Fibroblast of skin of left biceps (primary cell): ENCODE measurements around the gene ZNF783.

Experiments used
- DNase-seq, 2 experiments: peaks; one replicate each; pipeline ENCODE4 v3.0.0-alpha.2; 2013; ENCODE audit warnings: low read depth in 2 of 2

ZNF783 gene

DNA sequence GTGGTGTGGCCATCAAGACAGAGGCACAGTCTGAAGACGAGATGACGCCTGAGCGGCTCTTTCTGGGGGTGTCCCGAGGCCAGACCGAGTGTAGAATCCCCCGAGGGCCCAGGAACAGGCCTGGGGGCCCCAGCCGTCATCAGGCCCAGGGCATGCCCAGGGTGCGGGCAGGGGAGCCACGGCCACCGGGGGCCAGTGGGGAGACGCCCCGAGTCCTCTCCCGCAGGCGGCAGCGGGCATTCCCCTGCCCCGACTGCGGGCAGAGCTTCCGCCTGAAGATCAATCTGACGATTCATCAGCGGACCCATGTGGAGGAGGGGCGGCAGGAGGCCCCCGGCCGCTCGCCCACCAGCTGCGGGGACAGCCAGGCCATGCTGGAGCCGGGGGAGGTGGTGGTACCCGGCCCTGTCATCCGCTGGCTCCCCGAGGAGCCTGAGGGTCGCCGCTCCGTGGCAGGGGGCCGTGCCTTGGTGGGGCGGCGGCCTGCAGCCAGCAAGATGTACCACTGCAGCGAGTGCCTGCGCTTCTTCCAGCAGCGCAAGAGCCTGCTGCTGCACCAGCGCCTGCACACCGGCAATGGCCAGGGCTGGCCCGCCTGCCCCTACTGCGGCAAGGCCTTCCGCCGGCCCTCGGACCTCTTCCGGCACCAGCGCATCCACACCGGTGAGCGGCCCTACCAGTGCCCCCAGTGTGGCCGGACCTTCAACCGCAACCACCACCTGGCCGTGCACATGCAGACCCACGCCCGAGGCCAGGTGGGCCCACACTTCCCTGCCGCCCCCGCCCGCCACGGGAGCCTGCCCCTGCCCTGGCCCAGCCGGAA lies 19.7 kb downstream of the ZNF783 start:
- DNase-seq = no peak

DNA sequence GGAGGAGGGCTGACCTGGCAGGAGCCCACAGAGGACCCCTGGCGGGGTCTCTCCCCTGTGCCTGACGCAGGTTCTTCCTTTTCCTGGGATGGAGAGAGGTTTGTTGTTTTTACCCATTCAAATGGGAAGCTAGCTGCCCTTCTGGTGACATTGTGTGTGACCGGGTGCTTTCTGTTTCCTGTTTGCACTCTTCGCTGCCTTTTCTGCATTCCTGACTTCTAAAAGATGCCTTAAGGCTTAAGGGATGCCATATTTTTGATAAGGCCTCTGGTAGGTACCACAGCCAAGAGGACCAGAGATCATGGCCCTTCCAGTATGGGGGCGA lies 20.3 kb downstream of the ZNF783 start:
- DNase-seq = no peak

DNA sequence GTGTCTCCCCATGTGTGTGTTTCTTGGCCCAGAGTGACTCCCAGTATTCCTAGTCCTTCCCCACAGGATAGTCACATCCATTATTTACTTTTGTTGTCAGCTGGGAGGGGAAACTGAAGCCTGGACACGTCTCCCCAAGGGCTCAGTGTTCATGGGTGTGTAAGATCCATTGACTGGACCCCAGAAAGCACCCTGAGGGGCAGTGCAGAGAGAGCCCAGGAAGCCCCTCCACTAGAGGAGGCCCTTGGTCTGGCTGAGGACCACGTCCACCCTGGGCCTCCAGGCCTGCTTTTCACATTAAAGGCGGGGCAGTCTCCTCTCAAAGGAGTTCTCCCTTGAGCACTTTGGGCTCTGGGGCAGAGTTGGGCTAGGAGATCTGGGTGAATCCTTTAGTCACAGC lies 21.3 kb downstream of the ZNF783 start:
- DNase-seq = no peak

DNA sequence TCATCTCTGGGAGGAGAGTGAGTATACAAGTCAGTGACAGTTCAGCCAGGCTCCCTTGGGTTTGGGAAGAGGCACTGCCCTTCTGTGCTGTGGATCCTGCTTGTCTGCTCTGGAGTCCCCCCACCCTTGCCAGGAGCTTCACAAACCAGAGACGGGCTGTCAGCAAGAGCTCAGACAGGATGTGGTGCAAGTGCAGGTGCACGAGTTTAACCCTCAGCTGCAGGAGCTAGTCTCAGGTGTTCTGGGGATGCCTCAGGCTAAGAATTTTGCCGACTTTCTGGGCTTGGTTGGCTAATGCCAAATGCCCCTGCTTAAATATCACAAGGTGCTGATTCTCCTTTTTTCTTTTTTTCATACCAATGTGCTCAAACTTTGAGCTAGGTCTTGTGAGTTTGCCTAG lies 22.3 kb downstream of the ZNF783 start:
- DNase-seq = no peak

DNA sequence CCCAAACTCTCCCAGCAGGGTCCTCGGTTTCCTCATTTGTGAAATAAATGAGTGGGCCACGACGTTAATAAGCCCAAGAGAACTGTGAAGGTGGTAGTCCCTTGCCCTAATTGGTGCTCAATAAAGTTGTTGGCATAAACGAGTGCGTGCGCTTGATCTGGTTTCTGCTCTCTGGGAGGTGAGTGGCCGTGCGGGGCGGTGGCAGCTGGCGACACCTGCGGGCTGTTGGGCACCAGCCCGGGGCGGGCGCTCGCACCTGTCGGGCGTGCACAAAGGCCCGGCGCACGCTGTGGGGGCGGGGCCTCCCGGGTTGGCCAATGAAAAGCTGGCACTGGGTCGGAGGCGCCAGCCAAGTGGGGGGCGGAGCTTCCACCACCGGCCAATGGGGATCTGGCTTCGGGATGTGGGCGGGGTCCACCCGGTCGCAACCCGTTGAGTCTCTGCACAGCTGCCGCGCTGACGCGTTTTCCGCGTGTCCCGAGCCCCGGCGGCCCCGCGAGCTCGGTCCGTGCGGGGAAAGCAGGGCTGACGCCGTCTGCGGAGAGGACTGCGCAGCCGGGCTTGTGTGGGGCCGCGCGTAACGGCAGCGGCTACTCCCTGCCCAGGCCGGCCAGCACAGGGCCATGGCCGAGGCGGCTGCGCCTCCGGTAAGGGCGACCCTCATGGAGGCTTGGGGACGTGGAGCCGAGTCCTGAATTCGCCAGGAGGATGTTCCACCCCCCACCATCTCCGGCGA lies 23.0 kb downstream of the ZNF783 start:
- peak; percentile 44 to 55 for DNase-seq

DNA sequence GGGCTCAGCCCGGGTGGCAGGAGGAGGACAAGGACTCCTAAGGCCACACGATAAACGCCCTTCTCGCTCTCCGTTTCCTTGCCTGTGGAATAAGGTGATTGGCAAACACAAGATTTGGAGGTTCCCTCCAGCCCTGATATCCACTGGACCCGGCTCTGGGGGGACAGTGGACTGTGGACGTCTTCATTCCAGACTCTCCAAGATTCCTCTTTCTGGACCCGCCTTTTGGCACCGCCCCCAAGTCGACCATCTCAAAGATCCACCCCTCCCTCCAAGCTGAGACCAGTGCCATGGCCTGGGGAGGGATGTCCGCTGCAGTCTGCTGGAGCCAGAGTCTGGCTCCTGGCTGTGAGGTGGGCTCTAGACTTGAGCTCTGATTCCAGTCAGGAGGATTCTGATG lies 23.6 kb downstream of the ZNF783 start:
- DNase-seq = no peak

DNA sequence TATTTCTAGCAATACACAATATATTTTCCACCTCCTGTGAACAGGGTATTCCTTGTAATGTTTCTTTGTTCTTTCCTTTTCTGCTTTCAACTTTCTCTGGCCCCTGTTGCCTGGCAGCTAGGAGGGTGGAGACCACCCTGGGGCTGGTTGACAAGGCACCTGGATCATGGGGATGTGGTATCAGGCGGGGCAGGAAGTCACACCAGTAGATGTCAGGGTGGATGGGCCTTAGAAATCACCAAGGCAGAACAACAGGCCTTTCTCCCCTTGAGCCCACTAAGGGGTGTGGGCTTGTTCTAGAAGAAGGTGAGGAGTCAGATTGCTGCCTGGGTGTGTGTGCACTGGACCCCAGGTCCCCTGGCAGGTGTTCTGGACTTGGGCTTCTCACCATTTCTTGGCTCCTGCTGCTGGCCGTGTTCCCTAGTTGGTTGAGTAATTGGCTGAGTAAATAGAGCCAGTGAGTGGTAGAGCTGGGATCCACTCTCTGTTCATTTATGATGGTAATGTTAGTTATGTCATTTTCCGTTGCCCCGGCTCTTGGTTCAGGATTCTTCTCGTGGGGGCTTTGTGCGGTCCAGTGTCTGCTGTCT lies 24.9 kb downstream of the ZNF783 start:
- no peak for DNase-seq

DNA sequence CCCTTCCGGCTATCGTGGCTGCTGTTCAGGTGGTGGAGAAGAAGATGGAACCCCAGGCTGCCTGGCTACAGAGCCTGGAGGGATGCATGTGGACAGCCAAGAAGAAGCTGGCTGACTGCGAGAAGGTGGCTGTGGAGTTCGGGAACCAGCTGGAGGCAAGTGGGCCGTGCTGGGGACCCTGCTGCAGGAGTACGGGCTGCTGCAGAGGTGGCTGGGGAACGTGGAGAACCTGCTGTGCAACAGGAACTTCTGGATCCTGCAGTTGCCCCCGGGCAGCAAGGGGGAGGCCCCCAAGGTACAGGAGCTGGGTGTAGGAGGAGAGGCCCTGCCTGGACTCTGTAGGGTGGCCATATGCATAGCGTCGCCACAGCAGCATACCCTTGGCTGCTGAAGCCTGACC lies 25.6 kb downstream of the ZNF783 start:
- no peak for DNase-seq

DNA sequence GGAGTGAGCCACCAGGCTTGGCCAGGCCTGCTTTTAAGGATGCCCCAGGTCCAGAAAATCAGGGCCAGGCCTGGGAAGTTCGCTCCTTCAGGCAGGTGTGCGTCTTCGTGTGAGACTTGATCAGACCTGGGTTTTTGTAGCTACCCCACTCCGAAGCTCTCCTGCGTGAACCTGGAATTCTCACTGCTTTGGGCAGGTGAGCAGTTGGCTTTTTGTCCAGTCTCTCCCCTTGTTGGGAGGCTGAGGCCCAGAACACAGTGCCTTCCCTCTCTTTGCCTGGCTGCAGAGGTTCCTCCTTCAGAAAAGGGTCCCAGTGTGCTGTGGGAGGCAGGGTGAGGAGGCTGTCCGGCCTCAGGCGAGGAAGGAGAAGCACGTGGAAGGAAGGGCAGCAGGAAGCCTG lies 27.3 kb downstream of the ZNF783 start:
- no peak for DNase-seq

DNA sequence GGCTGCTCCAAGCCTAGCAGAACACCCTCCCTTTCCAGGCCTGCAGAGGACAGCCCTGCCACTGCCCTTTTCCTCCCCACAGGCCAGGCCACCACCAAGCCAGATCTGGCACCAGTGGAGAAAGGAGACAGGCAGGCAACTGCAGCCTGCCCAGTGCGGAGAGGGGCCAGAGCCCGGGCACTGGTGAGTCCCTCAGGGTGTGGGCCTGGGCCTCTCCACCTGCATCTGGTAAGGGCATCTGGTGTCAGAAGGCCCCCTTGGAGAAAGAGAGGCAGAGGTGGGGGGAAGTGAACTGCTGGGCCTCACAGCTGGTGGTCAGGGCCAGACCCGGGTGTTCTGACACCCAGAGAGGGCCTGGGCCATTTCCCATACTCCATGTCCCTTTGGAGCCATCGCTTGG lies 27.9 kb downstream of the ZNF783 start:
- no peak for DNase-seq

DNA sequence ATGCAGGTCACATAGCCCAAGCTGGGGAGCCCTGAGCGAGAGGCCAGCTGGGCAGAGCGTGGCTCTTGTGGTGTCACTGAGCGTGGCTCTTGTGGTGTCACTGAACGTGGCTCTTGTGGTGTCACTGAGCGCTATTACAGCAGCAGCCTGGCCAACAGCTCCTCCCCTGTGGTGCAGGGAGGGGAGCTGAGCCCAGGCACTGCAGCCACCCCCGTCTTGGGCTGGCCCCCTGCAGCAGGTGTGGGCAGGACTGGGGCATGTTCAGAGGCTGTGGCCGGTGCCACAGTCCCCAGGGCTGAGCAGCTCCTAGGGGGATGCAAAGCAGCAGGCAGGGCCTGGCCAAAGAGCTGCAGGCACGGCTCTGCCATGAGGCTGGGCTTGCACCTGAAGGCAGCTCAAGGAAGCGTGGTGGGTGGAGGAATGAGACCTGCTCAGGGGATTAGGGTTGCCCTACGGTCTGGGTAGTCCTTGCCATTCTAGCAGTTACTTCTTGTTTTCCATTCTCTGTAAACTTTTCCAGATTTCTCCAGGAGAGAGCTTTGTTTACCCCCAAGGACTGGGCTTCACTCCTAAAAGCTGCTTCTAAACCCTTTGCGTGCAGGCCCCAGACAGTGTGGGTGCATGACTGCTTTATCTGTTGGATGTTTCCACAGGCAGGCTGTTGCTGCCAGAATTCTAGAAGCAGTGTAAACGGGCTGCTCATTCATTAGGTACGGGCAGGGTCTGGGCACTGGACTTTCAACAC lies 29.2 kb downstream of the ZNF783 start:
- no peak for DNase-seq

DNA sequence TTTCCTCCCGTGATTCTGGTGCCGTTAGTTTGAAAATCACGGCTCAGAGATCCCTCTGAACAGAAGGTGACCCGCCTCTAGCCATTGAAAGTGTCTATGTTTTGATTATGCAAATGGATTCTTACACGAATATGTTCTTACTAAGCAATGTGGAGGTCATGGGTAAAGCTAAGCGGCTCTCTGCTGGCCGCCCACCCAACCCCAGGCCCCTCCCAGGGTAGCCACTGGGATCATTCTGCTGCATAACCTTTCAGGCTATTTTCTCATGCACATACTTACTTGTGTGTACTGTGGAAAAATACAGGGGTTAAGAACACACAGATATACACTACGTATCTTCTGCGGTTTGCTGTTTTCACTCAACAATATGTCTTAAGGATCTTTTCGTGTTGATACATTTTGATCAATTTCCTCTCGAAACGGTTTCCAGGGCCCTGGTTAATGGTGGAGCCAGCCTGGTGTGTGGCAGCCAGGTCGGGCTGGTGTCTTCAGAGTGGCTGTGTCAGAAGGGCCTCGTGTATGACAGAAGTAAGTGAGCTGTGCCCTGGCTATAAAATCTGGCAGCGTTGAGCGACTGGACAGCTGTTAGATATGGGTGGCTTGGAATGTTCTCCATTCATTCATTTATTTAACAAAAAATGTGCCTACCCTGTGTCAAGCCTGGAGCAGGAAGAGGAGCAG lies 29.9 kb downstream of the ZNF783 start:
- no peak for DNase-seq

DNA sequence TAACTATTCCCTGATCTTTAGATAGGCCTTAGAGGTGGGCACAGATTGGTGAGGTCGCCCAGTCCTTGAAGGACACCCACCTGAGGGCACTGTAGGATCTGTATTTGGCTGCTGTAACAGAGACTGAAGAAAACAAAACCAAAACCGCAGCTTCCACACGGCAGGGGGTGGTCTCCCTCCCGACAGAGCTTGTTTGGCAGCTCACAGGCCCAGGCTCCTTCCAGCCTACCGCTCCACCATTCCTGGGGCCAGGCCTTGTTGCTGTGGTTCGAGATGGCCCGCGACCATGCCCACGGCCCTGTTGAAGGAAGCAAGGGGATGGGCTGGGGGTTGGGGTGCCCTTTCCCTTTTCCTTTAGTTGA lies 30.4 kb downstream of the ZNF783 start:
- no peak for DNase-seq

DNA sequence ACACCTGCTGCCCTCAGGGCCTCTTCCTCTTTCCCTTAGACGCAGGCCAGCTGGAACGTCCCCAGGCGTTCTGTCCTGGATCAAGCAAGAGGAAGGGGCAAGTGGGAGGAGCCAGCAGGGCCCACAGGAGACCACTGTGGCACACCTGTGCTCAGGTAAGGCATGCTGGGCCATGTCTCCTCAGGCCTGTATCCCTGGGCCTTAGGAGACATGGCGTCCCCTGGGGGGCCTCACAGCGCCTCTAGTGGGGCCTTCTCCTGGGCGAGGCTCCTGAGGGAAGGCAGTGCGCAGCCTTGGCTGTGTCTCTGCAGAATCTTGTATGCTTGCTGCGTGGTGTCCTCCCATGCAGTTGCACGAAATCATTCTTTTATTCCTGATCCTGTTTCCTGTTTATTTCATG lies 31.3 kb downstream of the ZNF783 start:
- no peak for DNase-seq

DNA sequence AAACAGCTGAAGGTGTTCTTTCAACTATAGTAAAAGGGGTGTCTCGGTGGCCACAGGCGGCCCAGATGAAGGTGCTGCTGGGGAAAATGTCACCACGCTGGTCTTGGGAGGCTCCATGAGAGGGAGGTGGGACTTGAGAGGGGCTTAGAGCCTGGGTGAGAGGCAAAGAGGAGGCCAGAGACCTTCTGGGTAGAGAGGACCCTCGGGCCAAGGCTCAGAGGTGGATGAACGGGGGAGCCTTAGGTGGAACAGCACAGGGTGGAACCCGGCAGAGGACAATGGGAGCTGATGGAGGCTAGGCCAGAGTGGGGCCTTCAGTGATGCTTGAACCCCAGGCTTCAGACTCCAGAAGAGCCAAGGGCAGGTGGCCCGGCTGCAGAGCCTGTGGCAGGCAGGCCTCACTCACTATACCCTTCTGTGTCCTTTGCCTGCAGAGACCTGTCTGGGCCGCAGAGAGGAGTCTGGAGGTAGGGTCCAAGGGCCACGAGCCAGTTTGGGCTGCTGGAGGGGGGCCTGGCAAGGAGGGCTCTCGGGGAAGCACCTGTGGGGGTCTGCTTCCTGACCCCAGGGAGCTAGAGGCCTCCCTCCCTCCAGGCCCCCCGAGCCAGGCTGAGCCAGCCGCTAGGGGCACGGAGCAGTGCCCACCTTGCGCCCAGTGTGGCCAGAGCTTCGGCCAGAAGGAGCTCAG lies 32.1 kb downstream of the ZNF783 start:
- DNase-seq = no peak

DNA sequence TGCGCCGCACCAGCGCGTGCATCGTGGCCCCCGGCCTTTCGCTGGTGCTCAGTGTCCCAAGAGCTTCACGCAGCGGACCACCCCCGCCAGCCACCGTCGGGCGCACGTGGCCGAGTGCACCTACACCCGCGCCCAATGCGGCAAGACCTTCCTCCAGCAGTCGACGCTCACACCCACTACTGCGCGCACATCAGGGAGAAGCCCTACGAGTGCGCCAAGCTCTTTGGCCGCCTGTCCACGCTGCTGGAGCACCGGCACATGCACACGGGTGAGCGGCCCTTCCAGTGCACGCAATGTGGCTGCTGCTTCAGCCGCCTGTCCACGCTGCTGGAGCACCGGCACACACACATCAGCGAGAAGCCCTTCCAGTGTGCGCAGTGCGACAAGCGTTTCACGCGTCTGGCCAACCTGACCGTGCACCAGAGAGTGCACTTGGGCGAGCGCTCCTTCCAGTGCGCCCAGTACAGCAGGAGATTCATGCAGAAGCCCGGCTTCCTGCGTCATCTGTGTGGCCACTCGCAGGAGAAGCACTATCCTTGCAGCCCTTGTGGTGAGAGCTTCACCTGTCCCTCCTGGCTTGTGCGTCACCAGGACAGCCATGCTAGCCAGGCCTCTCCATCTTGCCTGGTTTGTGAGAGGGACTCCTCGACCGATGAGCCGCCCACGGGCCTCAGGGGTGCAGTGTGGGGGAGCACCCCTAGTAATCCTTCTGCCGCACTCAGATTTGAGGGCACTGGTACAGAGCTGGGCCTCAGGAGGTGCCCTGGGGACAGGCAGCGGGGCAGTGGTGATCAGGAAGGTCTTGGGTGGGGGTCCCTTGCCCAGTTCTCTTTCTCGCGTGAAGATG lies 32.9 kb downstream of the ZNF783 start:
- DNase-seq = no peak

DNA sequence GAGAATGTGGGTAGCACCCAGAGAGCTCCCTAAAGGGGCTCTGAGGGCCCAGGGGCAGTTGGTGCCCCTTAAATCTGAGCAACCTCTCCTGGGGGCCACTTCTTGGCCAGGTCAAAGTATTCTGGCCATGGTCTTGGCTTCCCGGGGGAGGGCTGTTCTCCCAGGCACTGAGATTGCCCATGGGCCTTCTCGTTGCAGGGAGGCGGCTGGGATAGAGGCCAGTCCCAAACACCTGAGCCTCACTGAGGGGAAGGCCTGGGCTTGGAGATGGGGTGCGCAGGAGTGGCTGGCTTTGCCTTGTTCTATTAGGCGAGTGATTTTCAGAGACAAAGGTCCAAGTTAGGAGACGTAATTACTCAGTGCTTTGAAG lies 33.5 kb downstream of the ZNF783 start:
- no peak for DNase-seq

DNA sequence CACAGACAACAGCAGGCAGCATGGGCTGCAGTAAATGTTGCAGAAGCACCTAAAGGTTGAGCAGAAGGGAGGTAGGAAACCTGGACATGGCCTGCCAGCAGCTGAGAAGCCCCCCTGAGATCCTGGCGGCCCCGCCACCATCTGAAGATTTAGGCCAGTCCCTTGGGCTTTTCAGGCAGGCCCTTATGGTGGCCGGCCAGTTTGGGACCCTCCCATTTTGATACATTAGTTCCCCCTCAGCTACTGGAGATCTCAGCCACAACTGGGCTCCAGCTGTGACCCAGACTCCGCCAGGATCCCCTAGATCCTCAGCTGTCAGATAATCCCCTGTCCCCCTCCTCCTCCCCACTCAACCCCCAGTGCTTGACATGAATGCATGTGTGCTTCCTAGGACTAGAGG lies 34.4 kb downstream of the ZNF783 start:
- no peak for DNase-seq

DNA sequence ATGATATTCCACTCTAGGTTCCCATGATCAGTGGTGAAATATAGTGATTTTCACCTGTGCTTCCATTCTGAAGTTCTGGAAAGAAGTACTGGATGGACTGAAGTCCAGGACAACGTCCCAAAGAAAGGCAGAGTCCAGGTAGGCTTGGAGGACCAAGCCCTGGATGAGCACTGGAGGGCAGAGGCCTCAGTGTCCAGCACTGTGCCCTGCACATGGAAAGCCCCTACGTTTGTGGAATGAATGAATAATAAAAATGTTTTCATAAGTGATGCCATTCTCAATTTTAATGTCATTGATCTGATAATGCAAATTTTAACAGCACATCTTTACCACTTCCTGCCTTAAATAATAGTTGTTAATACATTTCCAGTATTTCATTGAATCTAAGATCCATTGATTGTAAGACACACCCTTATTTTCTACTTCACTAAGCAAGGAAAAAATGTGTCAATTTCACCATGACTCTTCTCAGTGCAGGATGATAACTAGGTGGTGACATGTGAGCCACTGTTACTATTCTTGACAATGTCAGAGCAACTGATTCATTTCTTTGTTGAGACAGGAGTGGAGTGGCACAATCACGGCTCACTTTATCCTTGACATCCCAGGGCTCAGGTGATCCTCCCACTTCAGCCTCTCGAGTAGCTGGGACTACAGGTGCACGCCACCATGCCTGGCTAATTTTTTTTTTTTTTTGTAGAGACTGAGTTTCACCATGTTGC lies 35.2 kb downstream of the ZNF783 start:
- DNase-seq = no peak
